ENCODE data around the gene MTUS2. TPM values are rescaled to one million over a fixed set of nuclear protein-coding genes. Genes with fewer than 3 reads are reported as not detected.

The MTUS2 gene
- total and polyA plus RNA-seq, 2 donors (not counting 3 experiments of a cell fraction or from before 2014, with no cell fraction given), result not detected

- no peak overlapping the region for H3K9ac ChIP-seq (replicated peaks; ENCODE audit: extremely low read depth, insufficient read depth, low read length)
- no peak overlapping the region for H3K4me3 ChIP-seq (replicated peaks in 1 of 3; ENCODE audit: insufficient read depth in 1 of 3, low read depth in 1 of 3, low read length in 3 of 3)
- H4K20me1 ChIP-seq (replicated peaks; ENCODE audit: control insufficient read depth, extremely low read depth, insufficient read depth, low read length), result no peaks in the 10 kb centered on the region
- ChIA-PET CTCF (no interaction called here), POLR2A (no interaction called here)
- FAIRE-seq, result no peak
- no peak overlapping the region for H3K4me2 ChIP-seq (ENCODE audit: insufficient read depth, low read length)
- H3K9me1 ChIP-seq (replicated peaks; ENCODE audit: control insufficient read depth, extremely low read depth, insufficient read depth, low read length), result no peaks in the 10 kb centered on the region
- H3K4me1 ChIP-seq (ENCODE audit: control insufficient read depth, extremely low read depth, insufficient read depth, low read length), result no peaks in the 10 kb centered on the region
- H2AFZ ChIP-seq (ENCODE audit: low read depth, low read length), result no peak overlapping the region
- intact Hi-C loops (cut with micrococcal nuclease) (no loop called here), dilution Hi-C loops (cut with MboI; ENCODE audit: extremely low pct_ligation_motif_present, low sequenced_read_pairs) (no loop called here)
- H3K79me2 ChIP-seq (ENCODE audit: control insufficient read depth, insufficient read depth, low read length), result no peaks in the 10 kb centered on the region
- no peak for TF ChIP-seq JUN (IDR thresholded peaks at IDR 0.05; ENCODE audit: borderline replicate concordance, insufficient read depth, insufficient read length, low read depth)
- TF ChIP-seq EZH2 (IDR thresholded peaks at IDR 0.05; ENCODE audit: borderline replicate concordance, low read depth, low read length, severe bottlenecking), result no peak
- TF ChIP-seq MYC (IDR thresholded peaks at IDR 0.05; ENCODE audit: low read depth, low read length), result no peak
- TF ChIP-seq GATA2 (IDR thresholded peaks at IDR 0.05; ENCODE audit: insufficient read depth, insufficient read length, low read depth, low read length), result no peak
- TF ChIP-seq, protein P1, sequence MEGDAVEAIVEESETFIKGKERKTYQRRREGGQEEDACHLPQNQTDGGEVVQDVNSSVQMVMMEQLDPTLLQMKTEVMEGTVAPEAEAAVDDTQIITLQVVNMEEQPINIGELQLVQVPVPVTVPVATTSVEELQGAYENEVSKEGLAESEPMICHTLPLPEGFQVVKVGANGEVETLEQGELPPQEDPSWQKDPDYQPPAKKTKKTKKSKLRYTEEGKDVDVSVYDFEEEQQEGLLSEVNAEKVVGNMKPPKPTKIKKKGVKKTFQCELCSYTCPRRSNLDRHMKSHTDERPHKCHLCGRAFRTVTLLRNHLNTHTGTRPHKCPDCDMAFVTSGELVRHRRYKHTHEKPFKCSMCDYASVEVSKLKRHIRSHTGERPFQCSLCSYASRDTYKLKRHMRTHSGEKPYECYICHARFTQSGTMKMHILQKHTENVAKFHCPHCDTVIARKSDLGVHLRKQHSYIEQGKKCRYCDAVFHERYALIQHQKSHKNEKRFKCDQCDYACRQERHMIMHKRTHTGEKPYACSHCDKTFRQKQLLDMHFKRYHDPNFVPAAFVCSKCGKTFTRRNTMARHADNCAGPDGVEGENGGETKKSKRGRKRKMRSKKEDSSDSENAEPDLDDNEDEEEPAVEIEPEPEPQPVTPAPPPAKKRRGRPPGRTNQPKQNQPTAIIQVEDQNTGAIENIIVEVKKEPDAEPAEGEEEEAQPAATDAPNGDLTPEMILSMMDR (IDR thresholded peaks at IDR 0.05; ENCODE audit: extremely low read depth in 1 of 2, insufficient read depth in 1 of 2, low read depth in 1 of 2, low read length in 2 of 2), result no peak
- no peak for TF ChIP-seq POLR2A (IDR thresholded peaks at IDR 0.05; ENCODE audit: low read depth, low read length)
- TF ChIP-seq, protein P2, sequence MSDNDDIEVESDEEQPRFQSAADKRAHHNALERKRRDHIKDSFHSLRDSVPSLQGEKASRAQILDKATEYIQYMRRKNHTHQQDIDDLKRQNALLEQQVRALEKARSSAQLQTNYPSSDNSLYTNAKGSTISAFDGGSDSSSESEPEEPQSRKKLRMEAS (IDR thresholded peaks at IDR 0.05; ENCODE audit: insufficient read depth, insufficient read length), result no peak
- no peak for TF ChIP-seq FOS (IDR thresholded peaks at IDR 0.05; ENCODE audit: borderline replicate concordance, insufficient read depth, low read length)
- no peak for DNase-seq (ENCODE audit: low read depth, low spot score)
- H3K9me3 ChIP-seq (replicated peaks; ENCODE audit: control insufficient read depth, insufficient read depth, low read length), result no peaks in the 10 kb centered on the region
- BruUV-seq (replicated peaks), result no TSS peak
- no peak overlapping the region for H3K27ac ChIP-seq (ENCODE audit: insufficient read depth, low read depth, low read length)
- no peaks in the 10 kb centered on the region for H3K36me3 ChIP-seq (ENCODE audit: control insufficient read depth in 2 of 2, extremely low read depth in 1 of 2, insufficient read depth in 2 of 2, low read length in 2 of 2)
- H3K27me3 ChIP-seq (ENCODE audit: control insufficient read depth in 2 of 2, insufficient read depth in 2 of 2, low read length in 2 of 2), result no peaks in the 10 kb centered on the region
These were observed 135.3 kb downstream of the MTUS2 start for GRCh38 chr13:28955264-28955966.
